ENCODE measurements around the gene NLK. TPM values are rescaled to one million over a fixed set of nuclear protein-coding genes. Genes with fewer than 3 reads are reported as not detected.

NLK gene
- total RNA-seq, 1 experiment from 2014 or later: 12.8 TPM

GRCh38 chr17:28081467-28081866, 39.0 kb downstream of the NLK start:
- ChIA-PET CTCF (no interaction called here), POLR2A (no interaction called here), RAD21 (ENCODE audit: low non-redundant PET in 1 of 2, low total read pairs in 2 of 2, uncharacterized antibody in 2 of 2, unreplicated experiment in 2 of 2) (no interaction called here)
- Histone ChIP-seq H3K27ac (ENCODE audit: low read depth, low read length) (no peak overlapping the region), H4K20me1 (ENCODE audit: insufficient read depth) (no peaks in the 10 kb centered on the region), H3K9me3 (ENCODE audit: control insufficient read depth in 1 of 2, insufficient read depth in 1 of 2, low read depth in 1 of 2, low read length in 2 of 2) (no peaks in the 10 kb centered on the region), H3K4me2 (ENCODE audit: low read length) (no peak overlapping the region), H3K27me3 (ENCODE audit: insufficient read depth, low read length) (no peaks in the 10 kb centered on the region), H3K4me1 (ENCODE audit: control insufficient read depth in 1 of 2, insufficient read depth in 2 of 2, low read length in 2 of 2) (no peaks in the 10 kb centered on the region), H3K79me2 (ENCODE audit: insufficient read depth, low read length) (peaks cover 32% of the 10 kb centered on the region), H3K36me3 (ENCODE audit: control insufficient read depth in 1 of 2, insufficient read depth in 2 of 2, low read length in 2 of 2) (no peaks in the 10 kb centered on the region), H3K9me2 (ENCODE audit: insufficient read depth) (no peaks in the 10 kb centered on the region), H3K9ac (ENCODE audit: low read length) (no peak overlapping the region), H3K4me3 (replicated peaks in 1 of 2; ENCODE audit: low read depth in 1 of 2, low read length in 2 of 2) (no peak overlapping the region), H2AFZ (ENCODE audit: low read depth, low read length, poor library complexity, severe bottlenecking) (no peak overlapping the region)
- no TSS peak for BruUV-seq (replicated peaks)
- no peak for TF ChIP-seq FOSL1 (IDR thresholded peaks at IDR 0.05; ENCODE audit: low read depth)
- TF ChIP-seq ZFX (IDR thresholded peaks at IDR 0.05): no peak
- no peak for TF ChIP-seq CBX3 (IDR thresholded peaks at IDR 0.05; ENCODE audit: low read depth)
- TF ChIP-seq, protein P1, sequence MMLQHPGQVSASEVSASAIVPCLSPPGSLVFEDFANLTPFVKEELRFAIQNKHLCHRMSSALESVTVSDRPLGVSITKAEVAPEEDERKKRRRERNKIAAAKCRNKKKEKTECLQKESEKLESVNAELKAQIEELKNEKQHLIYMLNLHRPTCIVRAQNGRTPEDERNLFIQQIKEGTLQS (IDR thresholded peaks at IDR 0.05): no peak
- no peak for TF ChIP-seq EZH2phosphoT487 (IDR thresholded peaks at IDR 0.05; ENCODE audit: borderline replicate concordance)
- TF ChIP-seq YY1 (IDR thresholded peaks at IDR 0.05; ENCODE audit: extremely low read depth, insufficient replicate concordance, low read depth, low read length): no peak
- TF ChIP-seq POLR2A (IDR thresholded peaks at IDR 0.05; ENCODE audit: borderline replicate concordance, extremely low read depth, insufficient read depth, insufficient read length): no peak
- TF ChIP-seq TCF7L2 (IDR thresholded peaks at IDR 0.05; ENCODE audit: borderline replicate concordance, extremely low read depth, insufficient read depth, insufficient read length): no peak
- TF ChIP-seq, protein P2, sequence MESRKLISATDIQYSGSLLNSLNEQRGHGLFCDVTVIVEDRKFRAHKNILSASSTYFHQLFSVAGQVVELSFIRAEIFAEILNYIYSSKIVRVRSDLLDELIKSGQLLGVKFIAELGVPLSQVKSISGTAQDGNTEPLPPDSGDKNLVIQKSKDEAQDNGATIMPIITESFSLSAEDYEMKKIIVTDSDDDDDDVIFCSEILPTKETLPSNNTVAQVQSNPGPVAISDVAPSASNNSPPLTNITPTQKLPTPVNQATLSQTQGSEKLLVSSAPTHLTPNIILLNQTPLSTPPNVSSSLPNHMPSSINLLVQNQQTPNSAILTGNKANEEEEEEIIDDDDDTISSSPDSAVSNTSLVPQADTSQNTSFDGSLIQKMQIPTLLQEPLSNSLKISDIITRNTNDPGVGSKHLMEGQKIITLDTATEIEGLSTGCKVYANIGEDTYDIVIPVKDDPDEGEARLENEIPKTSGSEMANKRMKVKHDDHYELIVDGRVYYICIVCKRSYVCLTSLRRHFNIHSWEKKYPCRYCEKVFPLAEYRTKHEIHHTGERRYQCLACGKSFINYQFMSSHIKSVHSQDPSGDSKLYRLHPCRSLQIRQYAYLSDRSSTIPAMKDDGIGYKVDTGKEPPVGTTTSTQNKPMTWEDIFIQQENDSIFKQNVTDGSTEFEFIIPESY (IDR thresholded peaks at IDR 0.05; ENCODE audit: extremely low read depth, insufficient replicate concordance, low read length): no peak
- ATAC-seq (no peak), DNase-seq (ENCODE audit: low read depth, low spot score) (no peak)
- intact Hi-C loops (cut with micrococcal nuclease): no loop called here

Measured in HCT116 (cell line).